Upper lobe of left lung (tissue), 6 donors: ENCODE data around the gene ZBTB7B. TPM values are rescaled to one million over a fixed set of nuclear protein-coding genes. Genes with fewer than 3 reads are reported as not detected.

Source experiments
- ATAC-seq, 2 donors: fragments of 200-7000 bp; cut with Tn5 transposase; one replicate each; pipeline ENCODE4 v1.9.1; 2022; ENCODE audit warnings: mild to moderate bottlenecking in 2 of 2, moderate library complexity in 2 of 2; ENCODE audit not compliant: low FRiP score in 2 of 2
- DNase-seq, 2 donors: peaks; one replicate each; pipeline ENCODE4 v3.0.0-alpha.2; 2019 to 2020
- H3K27ac ChIP-seq, 4 donors: fragments of 200-600 bp; sonication (generic); one replicate each; pipeline ENCODE4 v1.5.1; 2016 to 2019
- H3K27me3 ChIP-seq, 4 donors: fragments of 200-600 bp; sonication (generic); one replicate each; pipeline ENCODE4 v1.5.1; 2017 to 2019
- H3K36me3 ChIP-seq, 4 donors: fragments of 200-600 bp; sonication (generic); one replicate each; pipeline ENCODE4 v1.5.1; 2016 to 2019
- H3K4me1 ChIP-seq, 4 donors: fragments of 200-600 bp; sonication (generic); one replicate each; pipeline ENCODE4 v1.5.1; 2018 to 2019
- H3K4me3 ChIP-seq, 4 donors: fragments of 200-600 bp; sonication (generic); one replicate each; pipeline ENCODE4 v1.5.1; 2017 to 2019; ENCODE audit warnings: mild to moderate bottlenecking in 2 of 4, moderate library complexity in 1 of 4
- H3K9me3 ChIP-seq, 4 donors: fragments of 200-600 bp; sonication (generic); one replicate each; pipeline ENCODE4 v1.5.1; 2018 to 2019
- CTCF ChIP-seq, 6 experiments: fragments of 450-650 bp in 4 of 6; fragments of 200-600 bp in 2 of 6; sonication (generic) in 2 of 6; IDR thresholded peaks; one replicate each; pipeline ENCODE4 v1.5.1; 2016 to 2019; ENCODE audit warnings: antibody characterized with exemption in 6 of 6
- EP300 ChIP-seq, 4 donors: sonication (generic); formaldehyde crosslinking; IDR thresholded peaks; one replicate each; pipeline ENCODE4 v1.5.1; 2017; ENCODE audit warnings: antibody characterized with exemption in 4 of 4, control low read depth in 2 of 4
- POLR2A ChIP-seq, 4 donors: fragments of 450-650 bp; IDR thresholded peaks; one replicate each; pipeline ENCODE4 v1.5.1; 2016 to 2017; ENCODE audit warnings: antibody characterized with exemption in 4 of 4, mild to moderate bottlenecking in 2 of 4
- POLR2AphosphoS5 ChIP-seq, 2 donors: sonication (generic); formaldehyde crosslinking; IDR thresholded peaks; one replicate each; pipeline ENCODE4 v1.5.1; 2017; ENCODE audit warnings: antibody characterized with exemption in 2 of 2
- WGBS, 2 donors: methylation state at CpG; one replicate each; pipeline ENCODE4 v1.1.5; 2017 to 2018; 5-methylcytosine and 5-hydroxymethylcytosine counted together
- total RNA-seq, 6 donors: library from RNA; depleted of rRNA in 4 of 6; stranded (reverse); fragments of >200 nt in 4 of 6; gene quantifications; one replicate each; pipeline versions ENCODE4 v1.1.0 to v1.2.1, GENCODE V29; 2016 to 2021
- donor health status: DM: no; HTN: no; CAD: no; lungs with moderate emphysema.
- donor health status: DM: no; HTN: yes; CAD: no; lungs with severe emphysema.

The ZBTB7B gene
- total RNA-seq, 6 donors from 2014 or later = 43.9 to 88.2 (median 66.2) TPM

GRCh38 chr1:154999571-155000410, 2.8 kb upstream of the ZBTB7B start:
- H3K27me3 ChIP-seq = no peaks in the 10 kb centered on the region
- H3K4me3 ChIP-seq = peak overlapping the region; percentile 83 to 94 (median 92)
- H3K9me3 ChIP-seq = no peaks in the 10 kb centered on the region
- DNase-seq = peak in 1 of 2 donors; percentile 86
- no peak for ATAC-seq
- TF ChIP-seq CTCF (IDR thresholded peaks at IDR 0.05) = no peak
- no peak for TF ChIP-seq POLR2AphosphoS5 (IDR thresholded peaks at IDR 0.05)
- no peak for TF ChIP-seq POLR2A (IDR thresholded peaks at IDR 0.05)
- TF ChIP-seq EP300 (IDR thresholded peaks at IDR 0.05) = no peak
- peaks cover 23 to 35% (median 31%) of the 10 kb centered on the region in 4 donors for H3K4me1 ChIP-seq
- 2% methylated on average over 27 to 43 of the region's 50 CpGs for WGBS, 2 donors
- peak overlapping the region; percentile 93 to 100 (median 96) for H3K27ac ChIP-seq
- no peaks in the 10 kb centered on the region for H3K36me3 ChIP-seq

DNA sequence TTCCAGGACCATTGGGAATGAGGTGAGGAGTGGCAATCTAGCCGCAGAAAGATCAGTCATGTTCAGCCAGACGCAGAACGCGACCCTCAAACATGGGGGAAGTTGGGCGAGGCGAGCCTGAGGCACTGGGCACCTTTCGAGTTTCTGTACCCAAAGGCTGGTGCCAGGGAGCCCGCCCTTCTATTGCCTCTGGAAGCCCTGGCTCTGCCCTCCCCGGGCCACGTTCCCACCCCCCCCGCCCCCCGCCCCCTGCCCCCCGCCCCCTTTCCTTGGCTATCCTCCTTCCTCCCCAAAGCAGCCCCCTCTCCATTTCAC, 2.2 kb upstream of the ZBTB7B start:
- ATAC-seq (no peak), DNase-seq (peak in 1 of 2 donors; percentile 67)
- H3K4me3 ChIP-seq = peak overlapping the region; percentile 83 to 94 (median 92)
- 0 to 2% methylated on average over 1 to 13 of the region's 13 CpGs for WGBS, 2 donors
- H3K27ac ChIP-seq = peak overlapping the region; percentile 93 to 100 (median 96)
- H3K36me3 ChIP-seq = no peaks in the 10 kb centered on the region
- peaks cover 29 to 41% (median 35%) of the 10 kb centered on the region in 4 donors for H3K4me1 ChIP-seq
- no peaks in the 10 kb centered on the region for H3K9me3 ChIP-seq
- no peaks in the 10 kb centered on the region for H3K27me3 ChIP-seq
- TF ChIP-seq POLR2A (IDR thresholded peaks at IDR 0.05) (no peak), CTCF (IDR thresholded peaks at IDR 0.05) (no peak), EP300 (IDR thresholded peaks at IDR 0.05) (no peak), POLR2AphosphoS5 (IDR thresholded peaks at IDR 0.05) (no peak)

DNA sequence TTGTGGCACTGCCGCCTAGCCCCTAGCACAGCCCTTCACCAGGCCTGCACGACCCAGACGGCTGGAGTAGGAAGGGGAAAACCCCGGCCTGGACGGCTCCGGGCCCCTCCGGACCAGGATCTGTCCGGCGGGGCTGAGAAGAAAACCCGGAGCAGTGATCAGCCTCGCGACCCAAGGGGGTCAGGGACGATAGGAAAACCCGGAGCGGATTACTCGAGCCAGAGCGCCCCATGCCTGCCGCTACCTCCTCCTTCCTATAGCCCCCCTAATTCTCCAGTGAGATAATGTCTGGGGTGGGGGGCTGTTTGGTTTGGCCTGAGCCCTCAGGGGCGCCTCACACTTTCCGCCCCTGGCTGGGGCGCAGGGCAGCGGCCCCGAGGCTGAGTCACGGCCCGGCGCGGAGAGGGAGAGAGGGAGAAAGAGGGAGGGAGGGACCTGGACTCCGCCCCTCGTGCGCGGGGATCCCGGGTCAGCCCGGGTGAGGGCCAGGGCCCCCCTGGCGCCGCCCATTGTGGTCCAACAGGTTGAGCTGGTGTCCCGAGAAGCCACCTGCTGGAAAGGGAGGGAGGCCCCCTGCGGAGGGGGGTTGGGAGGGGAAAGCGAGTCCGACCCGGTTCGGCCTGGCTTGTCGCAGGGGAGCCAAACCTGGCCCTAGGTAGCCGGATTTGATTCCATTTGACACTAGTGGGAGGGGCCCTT, 1.7 kb upstream of the ZBTB7B start:
- H3K4me1 ChIP-seq = peaks cover 34 to 46% (median 39%) of the 10 kb centered on the region in 4 donors
- 0 to 1% methylated on average over 11 to 39 of the region's 43 CpGs for WGBS, 2 donors
- no peaks in the 10 kb centered on the region for H3K36me3 ChIP-seq
- ATAC-seq (peak; percentile 80 to 88), DNase-seq (peak; percentile 95 to 96)
- peak; percentile 62 to 84 for TF ChIP-seq POLR2AphosphoS5 (IDR thresholded peaks at IDR 0.05)
- peak in 1 of 4 donors; percentile 68 for TF ChIP-seq EP300 (IDR thresholded peaks at IDR 0.05)
- peak in 3 of 6 experiments; percentile 17 to 48 (median 33) for TF ChIP-seq CTCF (IDR thresholded peaks at IDR 0.05)
- peak in 3 of 4 donors; percentile 56 to 94 (median 85) for TF ChIP-seq POLR2A (IDR thresholded peaks at IDR 0.05)
- H3K4me3 ChIP-seq = peak overlapping the region; percentile 83 to 94 (median 92)
- H3K27me3 ChIP-seq = no peaks in the 10 kb centered on the region
- H3K27ac ChIP-seq = peak overlapping the region; percentile 93 to 100 (median 96)
- no peaks in the 10 kb centered on the region for H3K9me3 ChIP-seq

DNA sequence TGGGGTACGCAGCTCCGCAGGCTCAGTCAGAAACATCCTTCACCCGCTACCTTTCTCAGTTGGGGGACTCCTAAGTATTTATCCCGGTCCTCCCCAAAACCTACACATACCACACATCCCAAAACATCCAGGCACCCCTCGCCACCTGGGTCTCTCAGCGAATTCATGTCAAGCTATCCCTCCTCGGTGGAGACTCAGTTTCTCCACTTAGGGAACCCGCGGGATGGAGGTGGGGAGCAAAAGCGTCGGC, 1.3 kb upstream of the ZBTB7B start:
- Histone ChIP-seq H3K27ac (peak overlapping the region; percentile 93 to 100 (median 96)), H3K4me1 (peaks cover 39 to 51% (median 43%) of the 10 kb centered on the region in 4 donors), H3K4me3 (peak overlapping the region; percentile 83 to 94 (median 92)), H3K27me3 (no peaks in the 10 kb centered on the region), H3K36me3 (no peaks in the 10 kb centered on the region), H3K9me3 (no peaks in the 10 kb centered on the region)
- WGBS, 2 donors = 0% methylated on average over 9 to 11 of the region's 11 CpGs
- no peak for ATAC-seq
- no peak for TF ChIP-seq EP300 (IDR thresholded peaks at IDR 0.05)
- DNase-seq = no peak

- Histone ChIP-seq H3K4me3 (peak overlapping the region; percentile 83 to 94 (median 92)), H3K4me1 (peaks cover 44 to 56% (median 49%) of the 10 kb centered on the region in 4 donors), H3K27ac (peak overlapping the region; percentile 93 to 100 (median 96)), H3K9me3 (no peaks in the 10 kb centered on the region), H3K36me3 (no peaks in the 10 kb centered on the region), H3K27me3 (no peaks in the 10 kb centered on the region)
- 0 to 1% methylated on average over 14 to 37 of the region's 38 CpGs for whole genome bisulfite sequencing, 2 donors
- peak; percentile 92 to 95 for ATAC-seq
- peak in 2 of 4 donors; percentile 32 to 82 for TF ChIP-seq POLR2A (IDR thresholded peaks at IDR 0.05)
- TF ChIP-seq EP300 (IDR thresholded peaks at IDR 0.05) = no peak
- peak; percentile 20 to 43 (median 36) for TF ChIP-seq CTCF (IDR thresholded peaks at IDR 0.05)
- peak; percentile 86 for TF ChIP-seq POLR2AphosphoS5 (IDR thresholded peaks at IDR 0.05)
- peak; percentile 98 to 100 for DNase-seq
Measured at GRCh38 chr1:155001675-155002463, 733 bp upstream of the ZBTB7B start.
